ENCODE results near the gene TSPAN3. TPM values are rescaled to one million over a fixed set of nuclear protein-coding genes. Genes with fewer than 3 reads are reported as not detected.

Gene TSPAN3
- total RNA-seq, 4 donors from 2014 or later: 218 to 1,125 (median 697) TPM

DNA sequence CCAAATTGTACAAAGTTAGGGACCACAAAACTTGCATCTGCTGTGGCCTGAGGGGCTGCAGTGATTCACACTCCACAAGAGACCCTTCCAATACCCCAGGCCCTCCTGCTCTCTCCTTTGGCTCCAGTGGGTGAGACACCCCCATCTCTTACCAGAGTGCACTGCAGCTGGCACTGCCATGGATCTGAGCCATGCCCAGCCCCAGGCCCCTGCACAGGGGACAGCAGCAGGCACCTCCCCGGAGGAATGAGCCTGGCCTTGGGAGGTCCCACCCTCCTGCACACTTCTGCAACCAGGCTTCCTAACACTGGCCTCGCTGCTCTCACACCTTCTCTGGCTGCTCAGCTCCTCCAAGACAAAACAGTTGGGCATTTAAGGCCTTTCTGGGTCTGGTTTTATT is 16.3 kb upstream of the TSPAN3 start:
- no peak for ATAC-seq (ENCODE audit: low FRiP score)
- TF ChIP-seq, protein P1, sequence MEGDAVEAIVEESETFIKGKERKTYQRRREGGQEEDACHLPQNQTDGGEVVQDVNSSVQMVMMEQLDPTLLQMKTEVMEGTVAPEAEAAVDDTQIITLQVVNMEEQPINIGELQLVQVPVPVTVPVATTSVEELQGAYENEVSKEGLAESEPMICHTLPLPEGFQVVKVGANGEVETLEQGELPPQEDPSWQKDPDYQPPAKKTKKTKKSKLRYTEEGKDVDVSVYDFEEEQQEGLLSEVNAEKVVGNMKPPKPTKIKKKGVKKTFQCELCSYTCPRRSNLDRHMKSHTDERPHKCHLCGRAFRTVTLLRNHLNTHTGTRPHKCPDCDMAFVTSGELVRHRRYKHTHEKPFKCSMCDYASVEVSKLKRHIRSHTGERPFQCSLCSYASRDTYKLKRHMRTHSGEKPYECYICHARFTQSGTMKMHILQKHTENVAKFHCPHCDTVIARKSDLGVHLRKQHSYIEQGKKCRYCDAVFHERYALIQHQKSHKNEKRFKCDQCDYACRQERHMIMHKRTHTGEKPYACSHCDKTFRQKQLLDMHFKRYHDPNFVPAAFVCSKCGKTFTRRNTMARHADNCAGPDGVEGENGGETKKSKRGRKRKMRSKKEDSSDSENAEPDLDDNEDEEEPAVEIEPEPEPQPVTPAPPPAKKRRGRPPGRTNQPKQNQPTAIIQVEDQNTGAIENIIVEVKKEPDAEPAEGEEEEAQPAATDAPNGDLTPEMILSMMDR (IDR thresholded peaks at IDR 0.05): no peak
- DNase-seq (ENCODE audit: low spot score): no peak

- TF ChIP-seq, protein P1 (IDR thresholded peaks at IDR 0.05): no peak
- DNase-seq (ENCODE audit: low spot score): no peak
- no peak for ATAC-seq (ENCODE audit: low FRiP score)
Measured at GRCh38 chr15:77085297-77085696, 14.4 kb upstream of the TSPAN3 start.

GRCh38 chr15:77084436-77084835 is 13.5 kb upstream of the TSPAN3 start:
- TF ChIP-seq, protein P1 (IDR thresholded peaks at IDR 0.05): no peak
- DNase-seq (ENCODE audit: low spot score) (no peak), ATAC-seq (ENCODE audit: low FRiP score) (no peak)

GRCh38 chr15:77083381-77084160 is 12.7 kb upstream of the TSPAN3 start:
- DNase-seq (ENCODE audit: low spot score) (peak; percentile 36), ATAC-seq (ENCODE audit: low FRiP score) (peak; percentile 95)
- TF ChIP-seq, protein P1 (IDR thresholded peaks at IDR 0.05): no peak

DNA sequence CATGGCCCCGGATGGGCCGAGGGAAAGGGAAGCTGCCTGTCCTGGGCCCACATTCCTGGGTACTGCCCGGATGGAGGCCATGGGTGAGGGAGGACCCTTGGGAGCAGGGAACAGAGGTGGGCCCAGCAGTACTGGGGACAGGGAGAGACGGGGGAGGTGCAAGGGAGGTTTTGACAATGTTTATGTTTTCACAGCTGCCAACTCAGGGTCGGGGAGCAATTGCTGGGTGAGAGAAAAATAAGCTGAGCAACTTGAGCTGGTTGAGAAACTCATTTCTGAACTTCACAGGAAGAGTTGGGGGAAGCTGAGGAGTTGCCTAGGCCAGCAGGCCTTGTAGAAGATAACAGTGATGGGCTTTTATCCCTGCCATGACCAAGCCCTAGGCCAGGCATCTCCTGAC is 11.1 kb upstream of the TSPAN3 start:
- DNase-seq (ENCODE audit: low spot score) (no peak), ATAC-seq (ENCODE audit: low FRiP score) (no peak)
- TF ChIP-seq, protein P1 (IDR thresholded peaks at IDR 0.05): no peak

GRCh38 chr15:77076323-77076915 is 5.5 kb upstream of the TSPAN3 start:
- no peak for ATAC-seq (ENCODE audit: low FRiP score)
- TF ChIP-seq, protein P1 (IDR thresholded peaks at IDR 0.05): no peak
- DNase-seq (ENCODE audit: low spot score): no peak

DNA sequence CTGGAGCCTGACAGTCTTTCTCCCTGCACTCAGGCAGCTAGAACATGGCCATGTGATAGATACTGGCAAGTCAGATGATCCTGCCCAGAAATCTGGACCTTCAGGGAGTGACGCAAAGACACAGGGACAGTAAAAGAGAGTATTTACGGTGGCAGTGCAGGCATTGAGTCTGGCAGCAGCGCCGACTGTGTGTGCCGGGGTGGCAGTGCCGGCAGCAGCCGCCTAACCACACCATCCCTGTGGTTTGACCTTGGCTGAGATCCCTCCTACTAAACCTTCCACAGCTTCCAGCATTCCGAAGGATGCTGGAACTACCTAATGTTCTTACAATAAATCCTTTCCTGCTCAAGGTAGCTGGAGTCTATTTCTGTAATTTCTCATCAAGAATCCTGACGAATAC is 4.6 kb upstream of the TSPAN3 start:
- DNase-seq (ENCODE audit: low spot score): no peak
- TF ChIP-seq, protein P1 (IDR thresholded peaks at IDR 0.05): no peak
- no peak for ATAC-seq (ENCODE audit: low FRiP score)

Measured in omental fat pad (tissue), 4 donors.